ENCODE results near the gene CCDC136. TPM values are rescaled to one million over a fixed set of nuclear protein-coding genes. Genes with fewer than 3 reads are reported as not detected.

CCDC136 gene
- total RNA-seq, 1 experiment from 2014 or later: 1.1 TPM

- in situ Hi-C loops (cut with HindIII; ENCODE audit: low pct_unique_long_range_greater_than_20kb, low sequenced_read_pairs) (no loop called here), intact Hi-C loops (cut with micrococcal nuclease; ENCODE audit: unreplicated experiment) (no loop called here)
- Histone ChIP-seq H3K4me1 (ENCODE audit: control insufficient read depth, insufficient read depth, low read length) (no peaks in the 10 kb centered on the region), H3K4me3 (ENCODE audit: low read depth in 2 of 2, low read length in 2 of 2) (no peak overlapping the region), H3K36me3 (ENCODE audit: control insufficient read depth, insufficient read depth, low read length) (peaks cover 29% of the 10 kb centered on the region), H3K27me3 (ENCODE audit: control insufficient read depth, insufficient read depth, low read length) (no peaks in the 10 kb centered on the region), H3K27ac (ENCODE audit: low read length) (no peak overlapping the region), H3K9me3 (ENCODE audit: control insufficient read depth, insufficient read depth, low read depth, low read length) (no peaks in the 10 kb centered on the region)
- TF ChIP-seq REST (IDR thresholded peaks at IDR 0.05; ENCODE audit: insufficient read depth in 1 of 2, low read depth in 2 of 2, low read length in 1 of 2): no peak
- TF ChIP-seq SIN3A (IDR thresholded peaks at IDR 0.05; ENCODE audit: borderline replicate concordance, insufficient read depth, low read depth, low read length): no peak
- TF ChIP-seq TCF7L2 (IDR thresholded peaks at IDR 0.05; ENCODE audit: low read depth, low read length): no peak
- no peak for TF ChIP-seq POLR2AphosphoS5 (IDR thresholded peaks at IDR 0.05; ENCODE audit: low read depth, low read length)
- TF ChIP-seq, protein P1, sequence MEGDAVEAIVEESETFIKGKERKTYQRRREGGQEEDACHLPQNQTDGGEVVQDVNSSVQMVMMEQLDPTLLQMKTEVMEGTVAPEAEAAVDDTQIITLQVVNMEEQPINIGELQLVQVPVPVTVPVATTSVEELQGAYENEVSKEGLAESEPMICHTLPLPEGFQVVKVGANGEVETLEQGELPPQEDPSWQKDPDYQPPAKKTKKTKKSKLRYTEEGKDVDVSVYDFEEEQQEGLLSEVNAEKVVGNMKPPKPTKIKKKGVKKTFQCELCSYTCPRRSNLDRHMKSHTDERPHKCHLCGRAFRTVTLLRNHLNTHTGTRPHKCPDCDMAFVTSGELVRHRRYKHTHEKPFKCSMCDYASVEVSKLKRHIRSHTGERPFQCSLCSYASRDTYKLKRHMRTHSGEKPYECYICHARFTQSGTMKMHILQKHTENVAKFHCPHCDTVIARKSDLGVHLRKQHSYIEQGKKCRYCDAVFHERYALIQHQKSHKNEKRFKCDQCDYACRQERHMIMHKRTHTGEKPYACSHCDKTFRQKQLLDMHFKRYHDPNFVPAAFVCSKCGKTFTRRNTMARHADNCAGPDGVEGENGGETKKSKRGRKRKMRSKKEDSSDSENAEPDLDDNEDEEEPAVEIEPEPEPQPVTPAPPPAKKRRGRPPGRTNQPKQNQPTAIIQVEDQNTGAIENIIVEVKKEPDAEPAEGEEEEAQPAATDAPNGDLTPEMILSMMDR (IDR thresholded peaks at IDR 0.05): no peak
- no TSS peak for BruUV-seq (replicated peaks)
- POLR2A ChIA-PET: interaction anchor here (0.6 kb wide), 1 partner anchor 16 kb away, joined by 3 read pairs; no protein-coding TSS in a partner anchor
- DNase-seq (ENCODE audit: low read depth, low spot score) (no peak), ATAC-seq (no peak)
- CTCF ChIA-PET: no interaction called here
Observed at GRCh38 chr7:128767475-128768110, 24.2 kb upstream of the CCDC136 start.

DNA sequence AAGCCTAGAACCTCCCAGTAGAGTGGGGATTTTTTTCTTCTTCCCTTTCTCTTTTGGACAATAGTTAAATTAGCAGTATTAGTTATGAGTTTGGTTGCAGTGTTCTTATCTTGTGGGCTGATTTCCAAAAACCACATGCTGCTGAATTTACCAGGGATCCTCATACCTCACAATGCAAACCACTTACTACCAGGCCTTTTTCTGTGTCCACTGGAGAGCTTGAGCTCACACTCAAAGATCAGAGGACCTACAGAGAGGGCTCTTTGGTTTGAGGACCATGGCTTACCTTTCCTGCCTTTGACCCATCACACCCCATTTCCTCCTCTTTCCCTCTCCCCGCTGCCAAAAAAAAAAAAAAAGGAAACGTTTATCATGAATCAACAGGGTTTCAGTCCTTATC, 21.5 kb upstream of the CCDC136 start:
- DNase-seq (ENCODE audit: low read depth, low spot score): no peak
- no peak for ATAC-seq
- Histone ChIP-seq H3K27ac (ENCODE audit: low read length) (no peak overlapping the region), H3K4me3 (ENCODE audit: low read depth in 2 of 2, low read length in 2 of 2) (no peak overlapping the region), H3K27me3 (ENCODE audit: control insufficient read depth, insufficient read depth, low read length) (no peaks in the 10 kb centered on the region), H3K36me3 (ENCODE audit: control insufficient read depth, insufficient read depth, low read length) (peaks cover 25% of the 10 kb centered on the region), H3K9me3 (ENCODE audit: control insufficient read depth, insufficient read depth, low read depth, low read length) (no peaks in the 10 kb centered on the region), H3K4me1 (ENCODE audit: control insufficient read depth, insufficient read depth, low read length) (no peaks in the 10 kb centered on the region)
- in situ Hi-C loops (cut with HindIII; ENCODE audit: low pct_unique_long_range_greater_than_20kb, low sequenced_read_pairs) (no loop called here), intact Hi-C loops (cut with micrococcal nuclease; ENCODE audit: unreplicated experiment) (no loop called here)
- ChIA-PET CTCF (no interaction called here), POLR2A (interaction anchor here (0.6 kb wide), 1 partner anchor 211 kb away, joined by 3 read pairs; no protein-coding TSS in a partner anchor)
- BruUV-seq (replicated peaks): no TSS peak
- TF ChIP-seq REST (IDR thresholded peaks at IDR 0.05; ENCODE audit: insufficient read depth in 1 of 2, low read depth in 2 of 2, low read length in 1 of 2) (no peak), TCF7L2 (IDR thresholded peaks at IDR 0.05; ENCODE audit: low read depth, low read length) (no peak), SIN3A (IDR thresholded peaks at IDR 0.05; ENCODE audit: borderline replicate concordance, insufficient read depth, low read depth, low read length) (no peak), POLR2AphosphoS5 (IDR thresholded peaks at IDR 0.05; ENCODE audit: low read depth, low read length) (no peak)
- TF ChIP-seq, protein P1 (IDR thresholded peaks at IDR 0.05): no peak

All from Panc1 (cell line).